SH-SY5Y (cell line): ENCODE results near the gene POU2F1.

Experiments
- GATA2 ChIP-seq: IDR thresholded peaks from 2 replicates; pipeline ENCODE4 v1.6.1; 2011; ENCODE audit warnings: mild to moderate bottlenecking, low read depth, low read length
- GATA3 ChIP-seq: IDR thresholded peaks from 2 replicates; pipeline ENCODE4 v1.6.1; 2011; ENCODE audit warnings: low read depth, mild to moderate bottlenecking, low read length, moderate library complexity

GRCh38 chr1:167301355-167301754 is 80.7 kb downstream of the POU2F1 start:
- TF ChIP-seq GATA2, result no peak
- TF ChIP-seq GATA3, result no peak
